Motor neuron (in vitro differentiated cells): Measurements from ENCODE around the gene KIF12. TPM values are rescaled to one million over a fixed set of nuclear protein-coding genes. Genes with fewer than 3 reads are reported as not detected.

Experiments used
- ATAC-seq, 8 experiments: fragments of 200-7000 bp; cut with Tn5 transposase; replicated peaks in 6 of 8; 2 replicates each; pipeline ENCODE4 v1.8.0; 2021; ENCODE audit warnings: mild to moderate bottlenecking in 8 of 8, moderate library complexity in 8 of 8
- H3K27ac ChIP-seq, 2 donors: fragments of 250-450 bp; sonication (Bioruptor Pico); 2 replicates each; pipeline ENCODE4 v1.9.0; 2021; ENCODE audit warnings: antibody characterized with exemption in 2 of 2, mild to moderate bottlenecking in 2 of 2, moderate library complexity in 1 of 2
- H3K4me1 ChIP-seq, 2 donors: fragments of 250-450 bp; sonication (Bioruptor Pico); replicated peaks in 1 of 2; 2 replicates each; pipeline ENCODE4 v1.6.1; 2021; ENCODE audit warnings: antibody characterized with exemption in 2 of 2, mild to moderate bottlenecking in 2 of 2, moderate library complexity in 1 of 2
- H3K4me3 ChIP-seq, 5 donors: fragments of 250-450 bp; sonication (Bioruptor Pico); 2 replicates each; pipeline ENCODE4 v1.9.0; 2021; ENCODE audit warnings: antibody characterized with exemption in 5 of 5, mild to moderate bottlenecking in 5 of 5, moderate library complexity in 4 of 5
- WGBS, 10 experiments: fragments of 450-650 bp; shearing (Covaris generic); methylation state at CpG; one replicate each; pipeline ENCODE4 v1.0.0; 2022; 5-methylcytosine and 5-hydroxymethylcytosine counted together
- in situ Hi-C, 9 experiments: fragments of 400-800 bp; cut with MboI; loops; one replicate each; pipeline ENCODE4 v1.15.0; 2021; ENCODE audit warnings: low sequenced_read_pairs in 9 of 9, low pct_unique_long_range_greater_than_20kb in 2 of 9; ENCODE audit not compliant: unreplicated experiment in 9 of 9
- total RNA-seq, 8 experiments: library from RNA; unstranded; fragments of 300-600 nt; gene quantifications; 2 replicates each; pipeline versions ENCODE4 v1.2.3 to v1.2.4, GENCODE V29; 2022

KIF12 gene
- total RNA-seq, 8 experiments from 2014 or later = 0.46 to 2.0 (median 0.96) TPM; not detected in 3

DNA sequence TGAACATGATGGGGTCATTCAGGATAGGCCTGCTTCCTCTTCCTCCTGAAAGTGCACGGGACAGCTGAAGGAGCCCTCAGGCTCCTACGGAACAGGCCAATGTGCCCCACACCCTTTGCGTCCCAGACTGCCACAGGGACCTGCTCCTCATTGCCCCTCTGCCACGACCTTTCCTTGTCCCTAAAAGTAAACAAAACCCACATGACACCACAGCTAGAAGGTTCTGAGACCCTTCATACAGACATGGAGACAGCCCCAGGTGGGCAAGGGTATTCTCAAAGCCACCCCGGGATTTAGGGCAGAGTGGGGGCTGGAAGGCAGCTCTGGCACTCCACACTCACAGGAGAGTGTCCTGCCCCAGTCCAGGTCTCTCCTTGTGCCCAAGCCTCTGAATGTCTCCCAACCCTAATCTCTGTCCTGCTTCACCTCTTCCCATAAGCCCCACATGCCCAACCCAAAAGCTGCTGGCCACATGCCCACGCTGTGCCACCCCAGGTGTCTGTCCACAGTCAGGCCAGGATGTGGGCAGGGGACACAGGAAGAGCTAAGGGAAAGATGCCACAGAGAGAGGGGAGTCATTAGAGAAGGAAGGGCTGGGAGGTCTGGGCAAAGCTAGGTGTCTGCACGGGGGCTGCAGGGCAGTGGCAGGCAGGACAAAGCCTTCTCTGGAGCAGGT is 21.8 kb downstream of the KIF12 start:
- Histone ChIP-seq H3K4me3 (no peak overlapping the region), H3K27ac (no peak overlapping the region), H3K4me1 (peaks cover 0 to 2% of the 10 kb centered on the region in 2 donors)
- 17 to 83% (median 67%) methylated on average over 1 to 2 of the region's 7 CpGs; no CpG with 5 or more reads in 5 of the 10 experiments for WGBS, 10 experiments
- ATAC-seq = no peak
- in situ Hi-C loops = loop anchor here in 3 of 9 experiments (25.0 kb wide), 1 partner anchor 210 kb away; no protein-coding TSS in a partner anchor

DNA sequence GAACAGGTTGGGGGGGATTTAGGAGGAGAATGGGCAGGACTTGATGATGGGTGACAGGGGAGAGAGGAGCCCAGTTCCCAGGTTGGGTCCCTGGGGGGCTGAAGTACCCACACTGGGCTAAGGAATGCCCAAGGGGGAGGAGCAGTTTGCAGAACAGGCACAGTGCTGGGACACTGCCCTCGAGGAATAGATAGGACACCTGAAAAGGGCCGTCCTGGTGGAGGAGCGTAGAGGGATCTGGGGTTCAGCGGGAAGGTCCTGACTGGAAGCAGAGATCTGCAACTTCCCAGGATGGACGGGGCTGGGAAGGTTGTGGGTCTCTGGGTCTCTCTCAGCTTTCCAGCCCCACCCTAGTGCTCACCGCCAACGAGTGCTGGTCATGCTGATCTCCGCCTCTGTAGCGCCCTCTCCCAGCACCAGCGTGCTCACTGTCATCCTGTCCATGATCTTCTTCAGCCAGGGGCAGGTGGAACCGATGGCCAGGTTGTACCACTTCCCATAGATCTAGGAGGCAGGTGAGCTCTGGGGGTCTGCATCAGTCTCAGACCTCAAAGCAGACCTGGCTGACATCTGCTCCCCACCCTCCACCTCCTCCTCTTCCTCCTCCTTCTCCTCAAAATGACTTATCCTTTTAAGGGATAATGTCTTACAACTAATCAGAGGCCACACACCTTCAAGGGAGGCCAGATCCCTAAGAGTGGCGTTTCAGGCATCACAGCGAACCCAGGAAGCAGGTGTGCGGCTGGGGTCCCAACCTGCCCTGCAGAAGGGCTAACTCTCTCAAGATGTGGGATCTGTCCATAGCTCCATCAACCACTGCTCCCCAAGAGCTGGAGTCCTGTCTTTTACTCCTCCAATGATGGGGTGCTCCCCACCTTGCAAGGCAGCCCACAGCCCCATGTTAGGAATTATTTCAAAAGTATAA is 22.6 kb downstream of the KIF12 start:
- Histone ChIP-seq H3K4me3 (no peak overlapping the region), H3K4me1 (peaks cover 0 to 2% of the 10 kb centered on the region in 2 donors), H3K27ac (no peak overlapping the region)
- in situ Hi-C loops = loop anchor here in 3 of 9 experiments (25.0 kb wide), 1 partner anchor 211 kb away; no protein-coding TSS in a partner anchor
- 49 to 90% (median 82%) methylated on average over 2 to 8 of the region's 14 CpGs; no CpG with 5 or more reads in 3 of the 10 experiments for WGBS, 10 experiments
- peak in 1 of 8 experiments; percentile 51 for ATAC-seq

DNA sequence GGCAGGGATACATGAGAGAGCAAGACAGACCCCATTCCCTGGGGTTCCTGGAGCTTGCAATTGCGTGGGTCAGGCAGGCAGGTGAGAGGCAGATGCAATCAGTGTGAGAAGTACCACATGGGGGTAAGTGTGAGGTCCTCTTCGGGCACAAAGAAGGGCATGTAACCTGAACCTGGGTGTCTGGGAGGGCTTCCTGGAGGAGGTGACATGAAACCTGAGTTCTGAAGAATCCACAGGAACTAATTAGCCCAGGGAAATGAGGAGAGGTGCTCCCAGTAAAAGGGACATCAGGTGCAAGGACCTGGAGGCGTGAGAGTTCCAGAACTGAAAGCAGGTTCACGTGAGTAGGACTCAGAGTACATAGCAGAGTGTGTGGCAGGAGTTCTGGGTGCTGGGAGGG is 23.5 kb downstream of the KIF12 start:
- in situ Hi-C loops = loop anchor here in 3 of 9 experiments (25.0 kb wide), 1 partner anchor 212 kb away; no protein-coding TSS in a partner anchor
- H3K4me1 ChIP-seq = peaks cover 0 to 2% of the 10 kb centered on the region in 2 donors
- ATAC-seq = no peak
- no peak overlapping the region for H3K27ac ChIP-seq
- H3K4me3 ChIP-seq = no peak overlapping the region
- WGBS, 10 experiments = 20 to 81% (median 34%) methylated on average over 1 to 3 of the region's 4 CpGs; no CpG with 5 or more reads in 4 of the 10 experiments

DNA sequence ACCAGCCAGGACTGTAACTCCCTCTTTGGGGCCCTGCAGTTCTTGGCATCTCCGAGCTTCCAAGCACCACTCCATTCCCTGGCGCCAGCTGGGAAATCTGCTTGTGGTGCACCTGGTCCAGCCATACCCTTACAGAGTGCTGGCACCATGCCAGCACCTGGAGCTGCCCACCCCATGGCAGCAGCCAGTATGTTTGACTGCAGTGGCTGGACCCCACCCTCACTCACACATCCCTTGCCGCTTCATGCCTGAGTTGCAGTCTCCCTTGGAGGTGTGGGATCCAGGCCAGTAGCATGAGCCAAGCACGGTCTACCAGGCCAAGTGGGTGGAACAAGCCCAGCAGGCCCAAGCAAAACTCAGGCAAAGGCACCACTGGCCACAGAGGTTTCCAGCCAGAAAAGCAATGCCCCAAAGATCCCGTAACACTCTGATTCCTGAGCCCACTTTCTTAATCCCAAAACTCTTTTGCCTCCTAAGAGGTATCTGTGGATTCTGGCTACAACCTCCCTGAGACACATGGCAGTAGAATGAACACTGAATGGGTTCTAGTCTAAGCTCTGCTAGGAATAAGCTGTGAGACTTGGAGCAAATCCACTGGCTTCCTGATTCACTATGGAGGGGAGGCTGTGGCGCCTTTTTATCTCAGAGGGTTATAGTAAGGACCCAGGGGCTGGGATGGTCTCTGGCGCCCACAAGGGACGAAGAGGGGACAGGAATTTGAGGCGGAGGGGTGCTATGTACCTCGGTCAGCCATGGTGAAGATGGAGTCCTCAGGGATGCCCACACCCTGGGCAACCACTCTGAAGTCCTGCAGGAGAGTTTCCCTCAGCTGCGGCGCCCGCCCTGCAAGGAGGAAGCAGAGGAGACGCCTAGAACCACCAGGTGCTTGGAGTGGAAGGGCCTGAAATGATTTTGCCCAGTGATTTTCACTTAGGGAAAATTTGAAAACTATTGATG is 26.6 kb downstream of the KIF12 start:
- peak in 2 of 8 experiments; percentile 58 to 77 for ATAC-seq
- WGBS, 10 experiments = 18 to 91% (median 75%) methylated on average over 1 to 11 of the region's 14 CpGs; no CpG with 5 or more reads in 1 of the 10 experiments
- in situ Hi-C loops = no loop called here

DNA sequence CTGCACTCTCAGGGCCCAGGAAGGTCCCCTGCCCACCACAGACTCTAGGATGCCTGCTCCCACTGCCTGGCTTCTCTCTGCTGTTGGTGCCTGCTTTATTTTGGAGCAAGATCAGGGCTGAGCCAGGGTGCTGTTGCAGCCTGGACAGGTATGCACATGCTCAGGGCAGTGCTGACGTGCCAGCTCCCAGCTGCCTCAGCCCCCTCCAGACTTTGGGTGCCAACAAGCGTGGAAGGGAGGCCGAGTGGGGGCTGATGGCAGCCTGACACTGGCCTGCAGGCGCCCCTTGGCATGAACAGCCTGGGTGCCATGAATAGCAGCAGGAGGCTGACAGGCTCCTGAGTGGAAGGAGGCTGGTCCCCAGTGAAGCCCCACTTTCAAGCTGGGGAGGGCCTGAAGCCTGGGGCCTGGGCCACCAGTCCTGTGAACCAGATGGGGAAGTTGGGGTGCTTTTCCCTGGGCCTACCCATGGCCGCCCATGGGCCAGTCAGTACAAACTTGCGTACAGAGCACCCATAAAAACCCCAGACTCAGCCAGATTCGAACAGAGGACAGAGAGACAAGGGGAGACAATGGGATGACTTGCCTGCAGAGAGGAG is 27.8 kb downstream of the KIF12 start:
- in situ Hi-C loops = no loop called here
- Histone ChIP-seq H3K4me3 (no peak overlapping the region), H3K4me1 (no peaks in the 10 kb centered on the region), H3K27ac (no peak overlapping the region)
- WGBS, 10 experiments = 0 to 100% (median 74%) methylated on average over 1 to 5 of the region's 7 CpGs; no CpG with 5 or more reads in 5 of the 10 experiments
- ATAC-seq = no peak

More for the DNA sequence above, 26.6 kb downstream of the KIF12 start:
- no peak overlapping the region for H3K27ac ChIP-seq
- H3K4me1 ChIP-seq = no peaks in the 10 kb centered on the region
- no peak overlapping the region for H3K4me3 ChIP-seq

DNA sequence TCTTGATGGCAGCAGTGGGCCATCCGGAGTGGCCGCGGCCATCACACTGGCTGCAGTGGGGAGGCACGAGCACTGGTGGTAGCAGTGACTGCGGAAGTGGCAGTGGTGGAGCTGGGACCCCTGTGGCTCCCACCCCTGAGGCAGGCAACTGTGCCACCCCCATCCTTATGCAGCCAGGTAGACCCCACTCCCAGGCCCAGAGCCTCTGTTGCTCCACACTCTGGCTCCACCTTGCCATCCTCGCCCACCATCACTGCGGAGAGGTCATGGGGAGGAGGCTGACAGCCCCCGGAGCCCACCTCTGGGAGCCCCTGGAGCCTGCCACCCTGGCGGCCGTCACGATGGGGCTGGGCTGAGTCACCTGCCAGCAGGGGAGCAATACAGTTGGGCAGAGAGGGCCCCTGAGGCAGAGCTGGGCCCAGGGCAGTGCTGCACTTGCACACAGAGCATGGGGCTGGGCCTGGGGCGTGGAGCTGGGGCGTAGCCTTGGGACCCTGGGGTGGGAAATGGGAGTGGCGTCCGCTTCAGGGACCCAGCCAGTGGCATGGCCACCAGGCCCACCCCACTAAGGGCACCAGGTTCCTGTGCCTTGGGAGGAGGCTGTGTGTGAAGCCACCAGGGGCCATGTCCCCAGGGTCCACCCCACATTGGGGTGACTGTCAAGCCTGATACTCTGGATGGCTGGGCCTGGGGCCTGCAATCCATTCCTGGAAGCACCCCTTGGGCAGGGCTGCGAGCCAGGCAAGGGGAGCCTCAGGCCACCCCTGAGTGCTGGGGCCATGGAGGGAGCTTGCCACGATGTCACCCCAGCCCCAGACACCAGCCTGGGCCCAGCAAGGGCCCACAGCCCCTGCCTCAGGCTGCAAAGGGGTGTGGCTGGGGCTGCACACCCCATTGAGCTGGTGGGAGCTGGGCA is 28.6 kb downstream of the KIF12 start:
- WGBS, 10 experiments = 80 to 100% methylated on average over 1 to 2 of the region's 17 CpGs; no CpG with 5 or more reads in 8 of the 10 experiments
- H3K4me1 ChIP-seq = no peaks in the 10 kb centered on the region
- no peak overlapping the region for H3K4me3 ChIP-seq
- ATAC-seq = no peak
- in situ Hi-C loops = no loop called here
- H3K27ac ChIP-seq = no peak overlapping the region

DNA sequence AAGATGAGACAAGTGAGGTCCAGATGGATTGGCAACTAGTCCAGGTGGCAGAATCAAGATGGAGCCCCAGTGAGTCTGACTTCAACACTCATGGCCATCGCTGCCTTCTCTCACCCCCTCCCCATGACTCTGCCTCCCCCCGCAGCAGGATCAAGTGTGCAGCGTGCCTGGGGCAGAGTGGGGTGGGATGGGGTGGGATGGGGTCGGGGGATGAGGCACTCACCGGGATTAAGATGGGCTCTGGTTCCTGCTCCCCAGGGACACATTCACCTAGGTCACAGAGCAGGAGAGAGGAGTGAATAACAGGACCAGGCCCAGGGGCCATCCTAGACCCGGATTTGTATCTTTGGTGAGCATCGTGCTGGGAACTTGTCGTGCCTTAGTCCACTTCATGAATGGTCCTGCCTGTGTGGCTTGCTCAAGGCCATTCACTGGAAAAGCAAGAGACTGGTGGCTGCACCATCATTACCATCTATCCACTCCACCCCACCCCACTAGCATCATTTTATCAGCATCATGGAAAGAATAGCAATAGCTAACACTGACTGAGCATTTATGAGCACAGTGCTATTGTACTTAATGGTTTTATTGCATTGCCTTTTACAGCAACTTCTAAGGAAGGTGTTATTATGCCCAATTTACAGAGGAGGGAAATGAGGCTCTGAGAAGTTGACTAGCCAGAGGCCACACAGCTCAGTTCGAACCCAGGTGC is 29.5 kb downstream of the KIF12 start:
- in situ Hi-C loops = no loop called here
- WGBS, 10 experiments = 58 to 90% (median 75%) methylated on average over 1 to 2 of the region's 9 CpGs; no CpG with 5 or more reads in 6 of the 10 experiments
- Histone ChIP-seq H3K27ac (no peak overlapping the region), H3K4me1 (no peaks in the 10 kb centered on the region), H3K4me3 (no peak overlapping the region)
- ATAC-seq = no peak

DNA sequence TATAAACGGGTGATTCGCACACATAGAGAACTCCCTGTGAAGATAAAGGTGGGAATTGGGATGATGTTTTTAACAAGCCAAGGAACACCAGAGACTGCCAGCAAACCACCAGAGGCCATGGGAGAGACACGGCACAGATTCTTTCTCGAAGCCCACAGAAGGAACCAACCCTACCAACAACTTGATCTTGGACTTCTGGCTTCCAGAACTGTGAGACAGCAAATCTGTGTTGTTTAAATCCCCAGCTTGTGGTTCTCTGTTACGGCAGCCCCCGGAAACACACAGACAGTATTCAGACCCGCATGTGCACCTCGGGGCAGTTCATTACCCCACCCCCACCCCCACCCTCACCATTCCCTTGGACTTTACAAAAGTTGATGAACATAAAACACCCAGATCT is 33.8 kb downstream of the KIF12 start:
- Histone ChIP-seq H3K4me1 (no peaks in the 10 kb centered on the region), H3K27ac (no peak overlapping the region), H3K4me3 (no peak overlapping the region)
- no peak for ATAC-seq
- 33 to 100% (median 80%) methylated on average over 1 to 5 of the region's 8 CpGs; no CpG with 5 or more reads in 1 of the 10 experiments for WGBS, 10 experiments
- in situ Hi-C loops = no loop called here

DNA sequence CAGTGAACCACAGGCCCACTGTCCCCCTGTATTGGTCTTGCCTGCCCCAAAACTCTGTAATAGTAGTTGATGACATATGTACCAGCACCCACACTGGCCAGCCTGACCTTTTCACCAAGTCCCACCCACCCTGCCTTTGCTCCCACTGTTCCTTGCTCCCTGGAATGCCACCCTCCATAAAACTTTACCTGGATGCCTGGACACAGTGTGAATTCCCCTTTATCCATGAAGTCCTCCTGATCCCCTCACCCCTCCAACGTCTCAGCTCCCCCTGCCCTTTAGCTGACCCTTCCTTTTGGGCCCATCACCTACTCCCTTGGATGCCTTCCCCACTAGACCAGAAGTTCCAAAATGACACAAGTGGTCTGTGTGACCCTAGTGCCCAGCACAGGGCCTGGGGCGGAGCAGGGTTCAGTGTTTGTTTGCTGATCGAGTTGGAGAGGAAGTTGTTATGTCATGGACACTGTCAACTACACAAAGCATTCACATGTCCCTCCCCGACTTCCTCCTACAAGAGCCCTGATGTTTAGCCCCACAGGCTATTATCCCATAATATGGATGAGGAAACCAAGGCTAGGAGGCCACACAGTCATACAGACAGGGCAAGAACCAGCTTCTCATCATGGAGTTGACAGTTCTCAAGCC is 37.1 kb downstream of the KIF12 start:
- Histone ChIP-seq H3K4me3 (no peak overlapping the region), H3K4me1 (peaks cover 13 to 14% of the 10 kb centered on the region in 2 donors), H3K27ac (no peak overlapping the region)
- 25 to 100% (median 75%) methylated on average over 1 to 2 of the region's 4 CpGs; no CpG with 5 or more reads in 6 of the 10 experiments for WGBS, 10 experiments
- ATAC-seq = no peak
- in situ Hi-C loops = no loop called here

DNA sequence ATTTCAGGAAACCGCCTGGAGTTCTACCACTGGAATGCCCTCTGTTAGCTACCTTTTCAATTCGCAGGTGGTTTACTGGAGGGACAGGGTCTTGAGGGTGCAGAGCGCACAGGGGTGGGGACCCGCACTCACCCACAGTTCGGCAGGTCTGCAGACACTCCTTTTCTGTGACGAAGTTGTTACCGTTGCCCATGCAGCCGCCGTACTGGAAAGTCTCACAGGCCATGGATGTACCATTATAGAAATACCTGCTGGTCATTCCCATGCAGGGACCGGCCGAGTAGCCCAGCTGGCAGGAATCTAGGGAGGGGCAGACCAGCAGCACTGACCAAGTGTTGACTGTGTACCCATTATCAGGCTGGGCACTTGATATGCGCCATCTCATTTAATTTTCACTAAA is 37.8 kb downstream of the KIF12 start:
- no peak for ATAC-seq
- no peak overlapping the region for H3K27ac ChIP-seq
- WGBS, 10 experiments = 80 to 100% (median 93%) methylated on average over 1 to 8 of the region's 12 CpGs; no CpG with 5 or more reads in 3 of the 10 experiments
- H3K4me1 ChIP-seq = peaks cover 13 to 14% of the 10 kb centered on the region in 2 donors
- in situ Hi-C loops = no loop called here
- no peak overlapping the region for H3K4me3 ChIP-seq
